GM12878 (cell line): ENCODE results near the gene SLC7A5. TPM values are rescaled to one million over a fixed set of nuclear protein-coding genes. Genes with fewer than 3 reads are reported as not detected.

Source experiments
- ATAC-seq: fragments of 200-7000 bp; cut with Tn5 transposase; 3 replicates; pipeline ENCODE4 v1.9.1; 2020; ENCODE audit warnings: mild to moderate bottlenecking, moderate library complexity
- BruUV-seq: library from RNA; stranded (reverse); fragments of 400-500 nt; replicated peaks from 2 replicates; lab custom pipeline; 2021; lab: Mats Ljungman, UMichigan
- CTCF ChIA-PET: fragments of 300-600 bp; sonication (Branson Sonifier 250); formaldehyde crosslinking; extraction: SDS; loops from one replicate; lab custom pipeline; 2021; ENCODE audit warnings: inconsistent platforms; lab: Yijun Ruan, JAX
- POLR2A ChIA-PET: fragments of 350-600 bp; formaldehyde crosslinking; extraction: SDS; loops from one replicate; lab custom pipeline; 2021; ENCODE audit warnings: inconsistent platforms; lab: Charles Lee
- RAD21 ChIA-PET: fragments of 300-600 bp; sonication (Branson Sonifier 250); formaldehyde crosslinking; loops from one replicate; lab custom pipeline; 2023; ENCODE audit warnings: antibody characterized with exemption; ENCODE audit not compliant: unreplicated experiment; lab: Charles Lee
- SMC1A ChIA-PET: fragments of 300-600 bp; sonication (Branson Sonifier 250); formaldehyde crosslinking; loops from one replicate; lab custom pipeline; 2023; ENCODE audit not compliant: unreplicated experiment, uncharacterized antibody; lab: Charles Lee
- DNase-seq: peaks from one replicate; pipeline ENCODE4 v3.0.0-alpha.2; 2011; ENCODE audit warnings: low read depth, low spot score
- FAIRE-seq: peaks from 3 replicates; lab custom pipeline; 2011; peaks lifted over from hg19 to GRCh38; lab: Jason Lieb, UNC
- H2AFZ ChIP-seq: 2 replicates; pipeline ENCODE4 v1.6.0; 2011; ENCODE audit warnings: low read depth, low read length, control low read depth; ENCODE audit not compliant: control insufficient read depth
- H3K27ac ChIP-seq: 2 replicates; pipeline ENCODE4 v1.5.1; 2011; ENCODE audit warnings: control low read depth; ENCODE audit not compliant: control insufficient read depth, insufficient read depth
- H3K27me3 ChIP-seq, 2 experiments: replicated peaks in 1 of 2; 2 replicates each; pipeline versions ENCODE4 v1.6.0 to v1.6.1; 2011; ENCODE audit warnings: low read length in 1 of 2; ENCODE audit not compliant: control insufficient read depth in 2 of 2, insufficient read depth in 2 of 2
- H3K36me3 ChIP-seq, 2 experiments: 2 replicates each; pipeline ENCODE4 v1.5.1; 2011; ENCODE audit warnings: low read length in 1 of 2; ENCODE audit not compliant: control insufficient read depth in 2 of 2, insufficient read depth in 2 of 2
- H3K4me1 ChIP-seq: 2 replicates; pipeline ENCODE4 v1.6.1; 2011; ENCODE audit warnings: mild to moderate bottlenecking, low read length, moderate library complexity, mixed read lengths; ENCODE audit not compliant: control insufficient read depth, insufficient read depth
- H3K4me2 ChIP-seq: 2 replicates; pipeline ENCODE4 v1.6.0; 2011; ENCODE audit warnings: control low read depth; ENCODE audit not compliant: control insufficient read depth, insufficient read depth
- H3K4me3 ChIP-seq: fragments of 200-600 bp; sonication (generic); 2 replicates; pipeline ENCODE4 v1.5.1; 2016
- H3K79me2 ChIP-seq: 2 replicates; pipeline ENCODE4 v1.6.0; 2011; ENCODE audit warnings: low read length; ENCODE audit not compliant: control insufficient read depth, insufficient read depth
- H3K9ac ChIP-seq: 2 replicates; pipeline ENCODE4 v1.8.0; 2011; ENCODE audit warnings: low read length, control low read depth, mixed read lengths; ENCODE audit not compliant: control insufficient read depth, insufficient read depth
- H3K9me3 ChIP-seq: replicated peaks from 3 replicates; pipeline ENCODE4 v1.5.1; 2011; ENCODE audit warnings: mild to moderate bottlenecking, low read length; ENCODE audit not compliant: control insufficient read depth, insufficient read depth
- H4K20me1 ChIP-seq: 2 replicates; pipeline ENCODE4 v1.6.0; 2011; ENCODE audit not compliant: control insufficient read depth, insufficient read depth
- CREM ChIP-seq: IDR thresholded peaks from 2 replicates; pipeline ENCODE4 v1.6.1; 2014; ENCODE audit warnings: antibody characterized with exemption, low read depth
- EGR1 ChIP-seq, 2 experiments: IDR thresholded peaks; 1 replicate in 1 of 2; 2 replicates in 1 of 2; pipeline ENCODE4 v1.6.1; 2011 to 2012; ENCODE audit warnings: low read depth in 2 of 2, low read length in 2 of 2, borderline replicate concordance in 1 of 2, mild to moderate bottlenecking in 1 of 2, moderate library complexity in 1 of 2
- EZH2 ChIP-seq: IDR thresholded peaks from 2 replicates; pipeline ENCODE4 v1.6.1; 2012; ENCODE audit warnings: low read depth, mild to moderate bottlenecking, control low read depth, inconsistent platforms, low read length, borderline replicate concordance; ENCODE audit not compliant: control insufficient read depth
- FOXK2 ChIP-seq: fragments of 450-650 bp; IDR thresholded peaks from 2 replicates; pipeline ENCODE4 v1.6.1; 2017; ENCODE audit warnings: mild to moderate bottlenecking, moderate library complexity
- POU2F2 ChIP-seq: IDR thresholded peaks from 3 replicates; pipeline ENCODE4 v1.6.1; 2011; ENCODE audit warnings: low read depth, mild to moderate bottlenecking, low read length, borderline replicate concordance
- RCOR1 ChIP-seq: conservative IDR thresholded peaks from 2 replicates; pipeline ENCODE4 v1.6.1; 2012; ENCODE audit warnings: low read depth, low read length, improper control_type of control experiment
- TCF12 ChIP-seq: IDR thresholded peaks from 2 replicates; pipeline ENCODE4 v1.6.1; 2011; ENCODE audit warnings: low read depth, mild to moderate bottlenecking, low read length
- ZNF622 ChIP-seq: fragments of 450-650 bp; IDR thresholded peaks from 2 replicates; pipeline ENCODE4 v1.6.1; 2017; ENCODE audit warnings: mild to moderate bottlenecking, inconsistent platforms
- WGBS: methylation state at CpG from one replicate; pipeline ENCODE4 v1.1.6; 2016; ENCODE audit warnings: low lambda C conversion rate; ENCODE audit not compliant: insufficient replicate concordance, insufficient coverage; ENCODE audit errors: missing lambda C conversion rate; 5-methylcytosine and 5-hydroxymethylcytosine counted together
- in situ Hi-C: fragments of 300-500 bp; cut with MboI; formaldehyde crosslinking; loops from 9 replicates; pipeline ENCODE4 v1.14.3; 2018; ENCODE audit warnings: mixed read lengths
- intact Hi-C: fragments of 100-400 bp; cut with micrococcal nuclease; formaldehyde crosslinking; loops from one replicate; pipeline ENCODE4 v1.14.2; 2022; ENCODE audit not compliant: unreplicated experiment
- polyA plus RNA-seq, 11 experiments: library from polyadenylated mRNA; depleted of rRNA in 4 of 11; unstranded in 6 of 11; stranded (reverse) in 5 of 11; fragments of >200 nt; fragmentation: Nextera tagmentation in 4 of 11; fragmentation: Illumina TruSeq in 1 of 11; extraction: Ambion mirVana in 4 of 11; extraction: Trizol in 1 of 11; gene quantifications; 1 replicate in 1 of 11; 2 replicates in 10 of 11; pipeline versions ENCODE4 v1.2.1 to v1.2.3, GENCODE V29; 2011 to 2016; ENCODE audit warnings: inconsistent platforms in 2 of 11, missing spikeins in 2 of 11, low read depth in 1 of 11
- total RNA-seq, 4 experiments: library from RNA; depleted of rRNA in 3 of 4; stranded (reverse); fragments of >200 nt in 3 of 4; fragmentation: Illumina TruSeq in 1 of 4; extraction: Trizol in 1 of 4; gene quantifications; 2 replicates each; pipeline versions ENCODE4 v1.2.1 to v1.2.3, GENCODE V29; 2013 to 2021
- TF ChIP-seq, protein P1 (sequence below): fragments of 450-650 bp; IDR thresholded peaks from 2 replicates; pipeline ENCODE4 v1.6.1; 2017; ENCODE audit warnings: mild to moderate bottlenecking, low read depth, inconsistent platforms; ENCODE audit not compliant: poor library complexity, severe bottlenecking
- TF ChIP-seq, protein P2 (sequence below): fragments of 450-650 bp; IDR thresholded peaks from 2 replicates; pipeline ENCODE4 v1.6.1; 2016; ENCODE audit warnings: mild to moderate bottlenecking

Gene SLC7A5
- total and polyA plus RNA-seq, 10 of the 15 experiments (the other 5 are each of a cell fraction or from before 2014, with no cell fraction given): 2.3 to 101 (median 35.8) TPM

DNA sequence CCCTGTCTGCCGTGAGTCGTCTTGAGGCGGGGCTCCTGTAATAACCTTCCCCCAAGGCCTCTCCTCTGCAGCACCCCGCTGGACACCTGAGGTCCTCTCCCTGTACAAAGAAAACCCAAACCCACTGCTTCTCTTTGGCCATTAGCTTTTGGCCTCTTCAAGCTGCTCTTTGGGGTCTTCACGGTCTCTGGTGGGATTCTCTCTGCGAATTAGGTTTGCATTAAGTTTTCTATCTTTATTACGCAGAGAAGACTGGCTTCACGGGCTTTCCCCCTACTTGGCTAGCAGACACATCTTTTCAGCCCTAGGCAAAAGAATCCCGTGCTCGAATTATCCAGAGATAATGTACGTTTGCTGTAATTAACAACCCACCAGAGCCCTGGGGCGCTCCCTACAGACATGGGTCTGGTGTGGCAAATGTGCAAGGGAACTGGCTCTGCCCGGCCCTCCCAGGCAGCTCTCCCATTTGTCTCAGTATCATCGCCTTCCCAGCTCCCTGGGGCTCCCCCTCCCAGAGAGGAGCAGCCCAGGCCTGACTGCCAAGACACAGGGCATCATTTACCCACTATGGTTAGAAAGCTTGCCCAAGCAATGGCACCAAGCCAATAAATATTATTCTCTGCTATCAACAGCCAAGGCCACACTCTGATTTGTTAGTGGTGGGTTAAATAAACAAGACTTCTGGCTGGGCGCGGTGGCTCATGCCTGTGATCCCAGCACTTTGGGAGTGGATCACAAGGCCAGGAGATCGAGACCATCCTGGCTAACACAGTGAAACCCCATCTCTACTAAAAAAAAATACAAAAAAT lies 78.8 kb downstream of the SLC7A5 start:
- no peaks in the 10 kb centered on the region for H3K36me3 ChIP-seq
- ChIA-PET CTCF (interaction anchor here (1.9 kb wide), 1 partner anchor 11 kb away, joined by 5 read pairs; no protein-coding TSS in a partner anchor), POLR2A (interaction anchor here (1.0 kb wide), 1 partner anchor 15 kb away, joined by 3 read pairs; no protein-coding TSS in a partner anchor), RAD21 (no interaction called here), SMC1A (interaction anchor here (3.2 kb wide), 1 partner anchor 10 kb away, joined by 11 read pairs; no protein-coding TSS in a partner anchor)
- WGBS: 59% methylated on average over 17 of the region's 17 CpGs
- H3K27ac ChIP-seq: no peak overlapping the region
- ATAC-seq: no peak
- intact Hi-C loops: no loop called here
- no peak overlapping the region for H3K4me3 ChIP-seq
- no peak for TF ChIP-seq CREM
- TF ChIP-seq POU2F2: no peak
- no peak for FAIRE-seq
- no peaks in the 10 kb centered on the region for H3K9me3 ChIP-seq
- no peaks in the 10 kb centered on the region for H3K27me3 ChIP-seq
- H3K4me2 ChIP-seq: no peak overlapping the region
- DNase-seq: no peak
- no peaks in the 10 kb centered on the region for H4K20me1 ChIP-seq
- H3K4me1 ChIP-seq: no peaks in the 10 kb centered on the region
- in situ Hi-C loops: no loop called here
- H3K9ac ChIP-seq: no peak overlapping the region
- H3K79me2 ChIP-seq: no peaks in the 10 kb centered on the region
- BruUV-seq: no TSS peak
- no peak overlapping the region for H2AFZ ChIP-seq

- DNase-seq (no peak), ATAC-seq (no peak), FAIRE-seq (no peak)
- intact Hi-C loops: no loop called here
- no peaks in the 10 kb centered on the region for H3K9me3 ChIP-seq
- no peaks in the 10 kb centered on the region for H3K27me3 ChIP-seq
- WGBS: 70% methylated on average over 20 of the region's 20 CpGs
- ChIA-PET CTCF (interaction anchor here (1.9 kb wide), 1 partner anchor 11 kb away, joined by 5 read pairs; no protein-coding TSS in a partner anchor), RAD21 (no interaction called here), SMC1A (interaction anchor here (3.2 kb wide), 1 partner anchor 9 kb away, joined by 11 read pairs; no protein-coding TSS in a partner anchor), POLR2A (interaction anchor here (0.5 to 1.0 kb wide), 3 partner anchors 10 to 126 kb away, joined by 3 to 4 read pairs (median 3); no protein-coding TSS in a partner anchor)
- no peak overlapping the region for H3K4me2 ChIP-seq
- in situ Hi-C loops: no loop called here
- H4K20me1 ChIP-seq: no peaks in the 10 kb centered on the region
- H3K9ac ChIP-seq: no peak overlapping the region
- H3K4me3 ChIP-seq: no peak overlapping the region
- no peak overlapping the region for H3K27ac ChIP-seq
- H3K79me2 ChIP-seq: no peaks in the 10 kb centered on the region
- H3K36me3 ChIP-seq: no peaks in the 10 kb centered on the region
- BruUV-seq: no TSS peak
- H3K4me1 ChIP-seq: no peaks in the 10 kb centered on the region
- H2AFZ ChIP-seq: no peak overlapping the region
- no peak for TF ChIP-seq ZNF622
- no peak for TF ChIP-seq TCF12
- no peak for TF ChIP-seq EZH2
- no peak for TF ChIP-seq EGR1 (IDR thresholded peaks at IDR 0.05; ENCODE audit: borderline replicate concordance in 1 of 2, low read depth in 2 of 2, low read length in 2 of 2)
- TF ChIP-seq FOXK2: no peak
- TF ChIP-seq RCOR1: no peak
- TF ChIP-seq, protein P1, sequence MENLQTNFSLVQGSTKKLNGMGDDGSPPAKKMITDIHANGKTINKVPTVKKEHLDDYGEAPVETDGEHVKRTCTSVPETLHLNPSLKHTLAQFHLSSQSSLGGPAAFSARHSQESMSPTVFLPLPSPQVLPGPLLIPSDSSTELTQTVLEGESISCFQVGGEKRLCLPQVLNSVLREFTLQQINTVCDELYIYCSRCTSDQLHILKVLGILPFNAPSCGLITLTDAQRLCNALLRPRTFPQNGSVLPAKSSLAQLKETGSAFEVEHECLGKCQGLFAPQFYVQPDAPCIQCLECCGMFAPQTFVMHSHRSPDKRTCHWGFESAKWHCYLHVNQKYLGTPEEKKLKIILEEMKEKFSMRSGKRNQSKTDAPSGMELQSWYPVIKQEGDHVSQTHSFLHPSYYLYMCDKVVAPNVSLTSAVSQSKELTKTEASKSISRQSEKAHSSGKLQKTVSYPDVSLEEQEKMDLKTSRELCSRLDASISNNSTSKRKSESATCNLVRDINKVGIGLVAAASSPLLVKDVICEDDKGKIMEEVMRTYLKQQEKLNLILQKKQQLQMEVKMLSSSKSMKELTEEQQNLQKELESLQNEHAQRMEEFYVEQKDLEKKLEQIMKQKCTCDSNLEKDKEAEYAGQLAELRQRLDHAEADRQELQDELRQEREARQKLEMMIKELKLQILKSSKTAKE: no peak
- TF ChIP-seq, protein P2, sequence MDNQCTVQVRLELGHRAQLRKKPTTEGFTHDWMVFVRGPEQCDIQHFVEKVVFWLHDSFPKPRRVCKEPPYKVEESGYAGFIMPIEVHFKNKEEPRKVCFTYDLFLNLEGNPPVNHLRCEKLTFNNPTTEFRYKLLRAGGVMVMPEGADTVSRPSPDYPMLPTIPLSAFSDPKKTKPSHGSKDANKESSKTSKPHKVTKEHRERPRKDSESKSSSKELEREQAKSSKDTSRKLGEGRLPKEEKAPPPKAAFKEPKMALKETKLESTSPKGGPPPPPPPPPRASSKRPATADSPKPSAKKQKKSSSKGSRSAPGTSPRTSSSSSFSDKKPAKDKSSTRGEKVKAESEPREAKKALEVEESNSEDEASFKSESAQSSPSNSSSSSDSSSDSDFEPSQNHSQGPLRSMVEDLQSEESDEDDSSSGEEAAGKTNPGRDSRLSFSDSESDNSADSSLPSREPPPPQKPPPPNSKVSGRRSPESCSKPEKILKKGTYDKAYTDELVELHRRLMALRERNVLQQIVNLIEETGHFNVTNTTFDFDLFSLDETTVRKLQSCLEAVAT: no peak
Observed at GRCh38 chr16:87789437-87790291, 79.6 kb downstream of the SLC7A5 start.
